GM21360 (cell line): ENCODE results near the gene CCDC97.
A peak's percentile ranks its signal among the peaks of the same experiment; 100 is the strongest.
"Not testable (repeated sequence)": the region's sequence is repeated elsewhere in the genome, so short reads cannot be mapped to it uniquely, and the experiment has no call there.

ENCODE experiments used
- ATAC-seq: cut with Tn5 transposase; IDR thresholded peaks from one replicate; pipeline ENCODE4 v1.9.1; 2021; ENCODE audit warnings: mild to moderate bottlenecking, moderate library complexity; ENCODE audit not compliant: unreplicated experiment

Gene CCDC97

GRCh38 chr19:41357746-41358145 lies 47.8 kb downstream of the CCDC97 start:
- no peak for ATAC-seq

- no peak for ATAC-seq
Measured at GRCh38 chr19:41359741-41360140, 49.8 kb downstream of the CCDC97 start.

GRCh38 chr19:41362143-41362847 lies 52.3 kb downstream of the CCDC97 start:
- ATAC-seq, result no peak

GRCh38 chr19:41363371-41363752 lies 53.4 kb downstream of the CCDC97 start:
- no peak for ATAC-seq

- peak; percentile 75 for ATAC-seq
Measured at GRCh38 chr19:41363753-41364523, 54.0 kb downstream of the CCDC97 start, which contains the start of gene B9D2. B9D2 (minus strand) TSS chr19:41364149; CDS start chr19:41363519, 630 bp downstream.

- no peak for ATAC-seq
Measured at GRCh38 chr19:41364524-41365391, 54.8 kb downstream of the CCDC97 start.

GRCh38 chr19:41366089-41366488 lies 56.1 kb downstream of the CCDC97 start:
- no peak for ATAC-seq

GRCh38 chr19:41367848-41368301 lies 57.9 kb downstream of the CCDC97 start:
- no peak for ATAC-seq

- no peak for ATAC-seq
Measured at GRCh38 chr19:41369769-41370168, 59.8 kb downstream of the CCDC97 start.

- ATAC-seq, result not testable (repeated sequence)
Measured at GRCh38 chr19:41371119-41371518, 61.1 kb downstream of the CCDC97 start.

GRCh38 chr19:41371541-41371940 lies 61.6 kb downstream of the CCDC97 start:
- no peak for ATAC-seq

GRCh38 chr19:41372501-41372900 lies 62.5 kb downstream of the CCDC97 start:
- no peak for ATAC-seq

- ATAC-seq, result no peak
Measured at GRCh38 chr19:41373993-41374392, 64.0 kb downstream of the CCDC97 start.
